NCI-H345 treated with DMSO at 0.1 percent for 48 hours (cell line): ENCODE results near the gene PEX12.
"Not testable (repeated sequence)": the region's sequence is repeated elsewhere in the genome, so short reads cannot be mapped to it uniquely, and the experiment has no call there.

ENCODE experiments used
- DNase-seq: peaks from one replicate; lab custom pipeline; 2025; ENCODE audit not compliant: unreplicated experiment; lab: John Stamatoyannopoulos, UW

Gene PEX12

DNA sequence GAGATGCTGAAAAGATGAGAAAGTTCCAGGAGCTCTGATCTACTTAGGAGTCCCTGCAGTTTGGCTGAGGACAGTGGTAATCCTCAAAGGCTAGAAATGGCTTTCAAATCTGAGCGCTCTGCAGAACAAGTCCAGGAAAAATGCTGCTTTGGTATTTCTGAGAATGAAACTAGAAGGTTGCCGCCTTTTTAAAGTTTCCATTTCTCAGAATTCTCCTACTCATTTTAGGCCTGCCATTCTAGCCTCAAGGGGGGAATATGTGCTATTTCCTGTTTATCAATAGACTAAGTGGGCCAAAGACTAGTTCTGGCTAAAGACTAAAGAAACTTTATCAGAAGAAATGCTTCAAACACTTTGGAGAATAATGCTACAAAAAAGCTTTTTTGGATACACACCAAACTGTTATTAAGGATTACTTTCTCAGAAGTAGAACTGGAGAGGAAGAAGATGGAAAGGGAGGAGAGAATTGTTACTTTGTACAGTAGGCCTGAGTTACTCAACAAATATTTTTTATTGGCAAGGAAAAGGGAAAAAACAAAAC is 40.7 kb downstream of the PEX12 start, which contains the start of gene SLFN12L:
Gene SLFN12L (minus strand): TSS at position 78 of the 541 bp plus-strand sequence. CDS start 15,314 bp downstream, outside the sequence.
- DNase-seq = no peak

DNA sequence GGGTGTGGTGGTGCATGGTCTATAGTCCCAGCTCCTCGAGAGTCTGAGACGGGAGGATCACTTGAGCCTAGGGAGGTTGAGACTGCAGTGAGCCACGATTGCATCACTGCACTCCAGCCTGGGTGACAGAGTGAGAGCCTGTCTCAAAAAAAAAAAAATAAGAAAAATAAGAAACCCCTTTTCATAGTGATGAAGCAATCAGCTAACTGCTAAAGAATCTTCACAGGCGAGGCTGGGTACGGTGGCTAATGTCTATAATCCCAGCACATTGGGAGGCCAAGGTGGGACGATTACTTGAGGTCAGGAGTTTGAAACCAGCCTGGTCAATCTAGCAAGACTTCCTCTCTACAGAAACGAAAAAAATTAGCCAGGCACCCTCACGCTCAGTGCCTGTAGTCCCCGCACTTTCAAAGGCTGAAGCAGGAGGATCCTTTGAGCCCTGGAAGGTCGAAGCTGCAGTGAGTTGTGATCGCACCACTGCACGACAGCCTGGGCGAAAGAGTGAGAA is 41.7 kb downstream of the PEX12 start:
- no peak for DNase-seq

DNA sequence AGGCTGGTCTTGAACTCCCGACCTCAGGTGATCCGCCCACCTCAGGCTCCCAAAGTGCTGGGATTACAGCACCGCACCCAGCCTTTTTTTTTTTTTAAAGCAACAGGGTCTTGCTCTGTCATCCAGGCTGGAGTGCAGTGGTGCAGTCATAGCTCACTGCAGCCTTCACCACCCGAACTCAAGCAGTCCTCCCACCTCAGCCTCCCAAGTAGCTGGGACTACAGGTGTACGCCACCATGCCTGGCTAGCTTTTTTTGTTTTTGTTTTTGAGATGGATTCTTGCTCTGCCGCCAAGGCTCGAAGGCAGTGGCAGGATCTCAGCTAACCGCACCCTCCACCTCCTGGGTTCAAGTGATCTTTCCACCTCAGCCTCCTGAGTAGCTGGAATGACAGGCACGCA is 43.0 kb downstream of the PEX12 start:
- DNase-seq = not testable (repeated sequence)

DNA sequence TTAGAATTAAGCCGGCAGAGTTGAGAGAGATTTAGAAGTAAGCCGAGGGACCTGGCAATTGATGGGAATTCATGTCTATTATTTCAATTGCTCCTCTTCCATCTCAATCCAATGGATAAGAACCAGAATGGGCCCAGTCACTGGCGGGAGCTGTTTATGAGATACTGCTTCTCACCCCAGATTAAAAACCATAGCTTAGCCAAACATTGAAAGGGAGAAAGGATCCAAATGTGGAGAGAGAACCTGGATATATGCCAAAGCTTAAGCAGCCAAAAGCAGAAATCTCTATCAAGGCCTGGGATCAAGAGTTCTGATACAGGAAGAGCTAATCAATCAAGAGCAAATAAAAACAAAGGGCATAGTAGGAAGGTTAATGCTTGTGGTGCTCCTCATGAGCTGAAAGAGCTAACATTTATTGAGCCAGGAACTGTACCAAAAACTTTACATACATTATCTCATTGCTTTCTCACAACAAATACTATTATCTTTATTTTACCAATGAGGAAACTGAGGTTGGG is 43.7 kb downstream of the PEX12 start:
- DNase-seq = no peak

DNA sequence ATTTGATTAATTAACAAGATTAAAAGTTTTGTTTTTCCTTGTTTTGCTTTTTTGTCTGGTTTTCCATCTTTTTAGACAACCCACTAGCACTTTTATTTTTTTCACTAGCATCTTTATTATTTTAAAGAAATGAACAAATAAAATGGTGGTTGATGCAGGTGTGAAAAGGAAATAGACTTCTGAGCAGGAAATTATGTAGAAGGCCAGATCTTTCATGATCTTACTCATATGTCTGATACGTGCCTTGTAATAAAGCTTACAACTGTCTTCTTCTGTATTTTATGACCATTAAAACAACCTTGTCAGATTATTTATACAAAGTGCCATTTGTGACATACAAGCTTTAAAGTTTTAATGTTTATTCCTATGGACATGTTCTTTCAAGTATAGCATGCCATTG is 47.2 kb downstream of the PEX12 start:
- DNase-seq = no peak

DNA sequence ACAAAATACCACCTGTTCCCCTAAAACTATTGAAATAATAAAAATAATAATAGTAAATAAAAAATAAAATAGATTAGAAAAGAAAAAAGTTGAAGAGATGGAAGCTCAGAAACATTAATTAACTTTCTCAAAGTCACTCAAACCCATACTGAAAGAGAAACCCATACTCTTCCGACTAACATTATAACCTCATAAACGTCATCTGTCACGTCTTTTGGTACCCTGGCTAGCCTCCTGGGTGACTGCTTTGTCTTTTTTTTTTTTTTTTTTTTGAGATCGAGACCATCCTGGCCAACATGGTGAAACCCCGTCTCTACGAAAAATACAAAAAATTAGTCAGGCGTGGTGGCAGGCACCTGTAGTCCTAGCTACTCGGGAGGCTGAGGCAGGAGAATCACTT is 48.5 kb downstream of the PEX12 start:
- no peak for DNase-seq

DNA sequence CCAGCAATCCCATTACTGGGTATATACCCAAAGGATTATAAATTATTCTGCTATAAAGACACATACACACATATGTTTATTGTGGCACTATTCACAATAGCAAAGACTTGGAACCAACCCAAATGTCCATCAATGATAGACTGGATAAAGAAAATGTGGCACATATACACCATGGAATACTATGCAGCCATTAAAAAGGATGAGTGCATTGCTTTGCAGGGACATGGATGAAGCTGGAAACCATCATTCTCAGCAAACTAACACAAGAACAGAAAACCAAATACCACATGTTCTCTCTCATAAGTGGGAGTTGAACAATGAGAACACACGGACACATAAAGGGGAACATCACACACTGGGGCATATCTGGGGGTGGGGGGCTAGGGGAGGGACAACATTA is 49.0 kb downstream of the PEX12 start:
- DNase-seq = not testable (repeated sequence)
